IPS-18a (cell line): ENCODE data around the gene LDHAL6A.
A peak's percentile ranks its signal among the peaks of the same experiment; 100 is the strongest.

Source experiments
- H3K27ac ChIP-seq: one replicate; pipeline ENCODE4 v1.5.1; 2013; ENCODE audit warnings: low read length
- H3K27me3 ChIP-seq: one replicate; pipeline ENCODE4 v1.6.1; 2013; ENCODE audit warnings: mild to moderate bottlenecking, low read length; ENCODE audit not compliant: control insufficient read depth, insufficient read depth
- H3K36me3 ChIP-seq: one replicate; pipeline ENCODE4 v1.6.1; 2013; ENCODE audit warnings: low read depth, low read length; ENCODE audit not compliant: control insufficient read depth
- H3K4me1 ChIP-seq: one replicate; pipeline ENCODE4 v1.6.1; 2013; ENCODE audit warnings: low read depth, low read length; ENCODE audit not compliant: control insufficient read depth
- H3K4me3 ChIP-seq: one replicate; pipeline ENCODE4 v1.5.1; 2013; ENCODE audit warnings: low read length
- H3K9ac ChIP-seq: one replicate; pipeline ENCODE4 v1.6.1; 2013; ENCODE audit warnings: mild to moderate bottlenecking, low read length, moderate library complexity
- H3K9me3 ChIP-seq: one replicate; pipeline ENCODE4 v1.6.1; 2013; ENCODE audit warnings: low read depth, low read length; ENCODE audit not compliant: control insufficient read depth

Gene LDHAL6A

GRCh38 chr11:18526130-18526520 lies 70.5 kb downstream of the LDHAL6A start:
- H3K9ac ChIP-seq: peak overlapping the region; percentile 84
- peak overlapping the region; percentile 89 for H3K4me3 ChIP-seq
- peaks cover 4% of the 10 kb centered on the region for H3K36me3 ChIP-seq
- H3K27ac ChIP-seq: peak overlapping the region; percentile 72
- no peaks in the 10 kb centered on the region for H3K4me1 ChIP-seq
- no peaks in the 10 kb centered on the region for H3K9me3 ChIP-seq
- no peaks in the 10 kb centered on the region for H3K27me3 ChIP-seq

GRCh38 chr11:18526521-18527296 lies 71.1 kb downstream of the LDHAL6A start, which contains the start of gene TSG101:
Gene TSG101 (minus strand): TSS chr11:18526942. CDS start chr11:18526816, 126 bp downstream.
- no peaks in the 10 kb centered on the region for H3K4me1 ChIP-seq
- peaks cover 8% of the 10 kb centered on the region for H3K36me3 ChIP-seq
- H3K9ac ChIP-seq: peak within 1 kb of the TSS; percentile 84
- H3K9me3 ChIP-seq: no peaks in the 10 kb centered on the region
- no peaks in the 10 kb centered on the region for H3K27me3 ChIP-seq
- peak within 1 kb of the TSS; percentile 72 for H3K27ac ChIP-seq
- peak within 1 kb of the TSS; percentile 89 for H3K4me3 ChIP-seq

- Histone ChIP-seq H3K4me1 (no peaks in the 10 kb centered on the region), H3K9me3 (no peaks in the 10 kb centered on the region), H3K27ac (peak overlapping the region; percentile 72), H3K27me3 (no peaks in the 10 kb centered on the region), H3K36me3 (peaks cover 8% of the 10 kb centered on the region), H3K4me3 (peak overlapping the region; percentile 89), H3K9ac (peak overlapping the region; percentile 84)
These were observed 71.9 kb downstream of the LDHAL6A start for GRCh38 chr11:18527512-18527911.
